Kidney epithelial cell (primary cell): ENCODE results near the gene SLC31A1. TPM values are rescaled to one million over a fixed set of nuclear protein-coding genes. Genes with fewer than 3 reads are reported as not detected.

Experiments
- DNase-seq: peaks from one replicate; pipeline ENCODE4 v3.0.0-alpha.2; 2010; ENCODE audit warnings: low read depth
- H3K27me3 ChIP-seq: 2 replicates; pipeline ENCODE4 v1.6.0; 2011; ENCODE audit warnings: low read length; ENCODE audit not compliant: control insufficient read depth, insufficient read depth
- H3K36me3 ChIP-seq: 2 replicates; pipeline ENCODE4 v1.5.1; 2011; ENCODE audit warnings: low read length; ENCODE audit not compliant: control insufficient read depth, insufficient read depth
- H3K4me3 ChIP-seq: 2 replicates; pipeline ENCODE4 v1.5.1; 2011; ENCODE audit warnings: low read depth, mild to moderate bottlenecking, control low read depth, low read length
- CTCF ChIP-seq: IDR thresholded peaks from 2 replicates; pipeline ENCODE4 v1.5.1; 2011; ENCODE audit warnings: mild to moderate bottlenecking, moderate library complexity, low read length, control low read depth, inconsistent platforms; ENCODE audit not compliant: insufficient read depth, poor library complexity, severe bottlenecking
- total RNA-seq: library from RNA; depleted of rRNA; stranded (reverse); fragments of >200 nt; gene quantifications from 2 replicates; pipeline ENCODE4 v1.2.3, GENCODE V29; 2015

Gene SLC31A1
- 19.8 and 20.9 TPM in 2 replicates for total RNA-seq

- TF ChIP-seq CTCF, result no peak
- DNase-seq, result peak; percentile 90
- no peaks in the 10 kb centered on the region for H3K36me3 ChIP-seq
- H3K4me3 ChIP-seq, result peak within 1 kb of the TSS; percentile 99
- no peaks in the 10 kb centered on the region for H3K27me3 ChIP-seq
These were observed at the start of gene SLC31A1, which contains the start of gene FKBP15 for GRCh38 chr9:113221003-113221799. SLC31A1 (plus strand) TSS chr9:113221544; CDS start chr9:113256149, 34,605 bp downstream. FKBP15 (minus strand) TSS chr9:113221277; CDS start chr9:113221243, 34 bp downstream.

DNA sequence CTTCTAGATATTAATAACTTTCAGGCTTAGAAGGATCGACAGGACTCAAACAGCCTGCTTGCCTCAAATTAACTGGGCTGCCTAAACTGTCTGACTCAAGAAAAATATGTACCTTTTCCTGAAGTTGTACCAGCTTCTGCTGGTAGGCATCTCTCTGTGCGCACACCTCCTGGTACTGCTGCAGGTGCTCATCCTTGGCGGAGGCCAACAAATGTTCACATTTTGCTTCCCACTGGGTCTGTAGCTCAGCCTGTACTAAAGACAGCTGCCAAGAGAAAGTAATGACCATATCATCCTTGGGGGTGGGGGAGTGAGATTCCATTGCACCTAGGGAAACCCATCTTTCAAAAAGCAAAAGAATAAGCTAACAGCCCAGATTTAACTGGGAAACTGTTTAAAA lies 48.0 kb upstream of the SLC31A1 start:
- Histone ChIP-seq H3K27me3 (no peaks in the 10 kb centered on the region), H3K4me3 (no peak overlapping the region), H3K36me3 (peaks cover 4% of the 10 kb centered on the region)
- no peak for TF ChIP-seq CTCF
- DNase-seq, result no peak

DNA sequence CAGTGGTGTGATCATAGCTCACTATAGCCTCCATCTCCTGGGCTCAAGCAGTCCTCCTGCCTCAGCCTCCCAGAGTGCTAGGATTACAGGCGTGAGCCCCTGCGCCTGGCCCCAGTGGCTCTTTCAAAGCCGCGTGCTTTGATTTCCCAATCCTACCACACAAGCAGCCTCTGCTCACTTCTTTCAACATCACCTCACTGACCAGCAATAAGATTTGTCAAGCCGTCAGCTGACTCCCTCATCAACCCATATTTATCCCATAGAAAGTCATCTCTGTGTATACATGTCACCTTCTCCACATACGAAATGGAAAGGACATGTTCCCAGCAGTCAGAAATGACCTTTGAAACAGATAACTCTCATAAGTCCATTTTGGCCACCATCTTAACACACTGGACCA lies 44.5 kb upstream of the SLC31A1 start:
- Histone ChIP-seq H3K4me3 (no peak overlapping the region), H3K27me3 (no peaks in the 10 kb centered on the region), H3K36me3 (peaks cover 2% of the 10 kb centered on the region)
- TF ChIP-seq CTCF, result no peak
- DNase-seq, result no peak

- H3K27me3 ChIP-seq, result no peaks in the 10 kb centered on the region
- no peak overlapping the region for H3K4me3 ChIP-seq
- no peak for TF ChIP-seq CTCF
- DNase-seq, result no peak
- peaks cover 2% of the 10 kb centered on the region for H3K36me3 ChIP-seq
These were observed 44.1 kb upstream of the SLC31A1 start for GRCh38 chr9:113177251-113177650.

GRCh38 chr9:113178087-113178486 lies 43.3 kb upstream of the SLC31A1 start:
- no peak for TF ChIP-seq CTCF
- Histone ChIP-seq H3K27me3 (no peaks in the 10 kb centered on the region), H3K4me3 (no peak overlapping the region), H3K36me3 (peaks cover 2% of the 10 kb centered on the region)
- DNase-seq, result no peak
